Gastrocnemius medialis (tissue), 4 donors: ENCODE measurements around the gene PCCA. TPM values are rescaled to one million over a fixed set of nuclear protein-coding genes. Genes with fewer than 3 reads are reported as not detected.

Experiments used
- ATAC-seq, 2 donors: fragments of 150-250 bp; one replicate each; pipeline ENCODE4 v1.9.1; 2016
- DNase-seq, 2 donors: peaks; one replicate each; pipeline ENCODE4 v3.0.0-alpha.2; 2019
- H3K27ac ChIP-seq, 4 donors: fragments of 200-600 bp; sonication (generic); 1 replicate in 1 of 4; 2 replicates in 3 of 4; pipeline ENCODE4 v1.5.1; 2016 to 2018; ENCODE audit warnings: mild to moderate bottlenecking in 2 of 4, moderate library complexity in 1 of 4
- H3K27me3 ChIP-seq, 3 donors: fragments of 200-600 bp; sonication (generic) in 2 of 3; 1 replicate in 1 of 3; 2 replicates in 2 of 3; pipeline versions ENCODE4 v1.5.1 to v1.6.0; 2016 to 2019; ENCODE audit warnings: mild to moderate bottlenecking in 1 of 3, moderate library complexity in 1 of 3
- H3K36me3 ChIP-seq, 2 donors: fragments of 200-600 bp; sonication (generic) in 1 of 2; one replicate each; pipeline ENCODE4 v1.5.1; 2017 to 2018
- H3K4me1 ChIP-seq, 2 donors: fragments of 200-600 bp; sonication (generic) in 1 of 2; one replicate each; pipeline ENCODE4 v1.5.1; 2016 to 2017; ENCODE audit warnings: mild to moderate bottlenecking in 2 of 2
- H3K4me3 ChIP-seq, 4 donors: fragments of 200-600 bp; sonication (generic) in 3 of 4; 1 replicate in 1 of 4; 2 replicates in 3 of 4; pipeline ENCODE4 v1.5.1; 2016 to 2019; ENCODE audit warnings: mild to moderate bottlenecking in 2 of 4
- H3K9me3 ChIP-seq, 3 donors: fragments of 200-600 bp; sonication (generic) in 2 of 3; 1 replicate in 1 of 3; 2 replicates in 2 of 3; pipeline ENCODE4 v1.5.1; 2016 to 2019
- POLR2A ChIP-seq, 2 donors: fragments of 450-650 bp; IDR thresholded peaks; one replicate each; pipeline ENCODE4 v1.6.1; 2017; ENCODE audit warnings: antibody characterized with exemption in 2 of 2, mild to moderate bottlenecking in 2 of 2, moderate library complexity in 2 of 2
- in situ Hi-C, 4 donors: fragments of 200-750 bp; cut with MboI; loops; one replicate each; pipeline versions ENCODE4 v1.15.0 to v1.8.0; 2017; ENCODE audit warnings: low sequenced_read_pairs in 4 of 4
- intact Hi-C: fragments of 100-400 bp; cut with DNase I; formaldehyde crosslinking; loops from one replicate; pipeline ENCODE4 v1.15.1; 2023; ENCODE audit warnings: low total_unique reads
- total RNA-seq, 4 donors: library from RNA; depleted of rRNA; stranded (reverse); fragments of >200 nt; gene quantifications; one replicate each; pipeline versions ENCODE4 v1.1.0 to v1.2.3, GENCODE V29; 2016
- TF ChIP-seq, protein P1 (sequence below), 5 experiments: fragments of 450-650 bp in 3 of 5; fragments of 200-600 bp in 2 of 5; sonication (generic) in 2 of 5; IDR thresholded peaks in 4 of 5; conservative IDR thresholded peaks in 1 of 5; 1 replicate in 4 of 5; 2 replicates in 1 of 5; pipeline ENCODE4 v1.5.1; 2016 to 2019; ENCODE audit warnings: antibody characterized with exemption in 5 of 5, mild to moderate bottlenecking in 3 of 5, moderate library complexity in 3 of 5

The PCCA gene
- total RNA-seq, 4 donors from 2014 or later, result 7.5 to 19.5 (median 10.8) TPM

- no peaks in the 10 kb centered on the region for H3K4me1 ChIP-seq
- H3K27ac ChIP-seq, result no peak overlapping the region
- H3K4me3 ChIP-seq, result no peak overlapping the region
- H3K9me3 ChIP-seq, result no peaks in the 10 kb centered on the region
- in situ Hi-C loops, result no loop called here
- TF ChIP-seq, protein P1, sequence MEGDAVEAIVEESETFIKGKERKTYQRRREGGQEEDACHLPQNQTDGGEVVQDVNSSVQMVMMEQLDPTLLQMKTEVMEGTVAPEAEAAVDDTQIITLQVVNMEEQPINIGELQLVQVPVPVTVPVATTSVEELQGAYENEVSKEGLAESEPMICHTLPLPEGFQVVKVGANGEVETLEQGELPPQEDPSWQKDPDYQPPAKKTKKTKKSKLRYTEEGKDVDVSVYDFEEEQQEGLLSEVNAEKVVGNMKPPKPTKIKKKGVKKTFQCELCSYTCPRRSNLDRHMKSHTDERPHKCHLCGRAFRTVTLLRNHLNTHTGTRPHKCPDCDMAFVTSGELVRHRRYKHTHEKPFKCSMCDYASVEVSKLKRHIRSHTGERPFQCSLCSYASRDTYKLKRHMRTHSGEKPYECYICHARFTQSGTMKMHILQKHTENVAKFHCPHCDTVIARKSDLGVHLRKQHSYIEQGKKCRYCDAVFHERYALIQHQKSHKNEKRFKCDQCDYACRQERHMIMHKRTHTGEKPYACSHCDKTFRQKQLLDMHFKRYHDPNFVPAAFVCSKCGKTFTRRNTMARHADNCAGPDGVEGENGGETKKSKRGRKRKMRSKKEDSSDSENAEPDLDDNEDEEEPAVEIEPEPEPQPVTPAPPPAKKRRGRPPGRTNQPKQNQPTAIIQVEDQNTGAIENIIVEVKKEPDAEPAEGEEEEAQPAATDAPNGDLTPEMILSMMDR (IDR thresholded peaks at IDR 0.05 in 4 of 5, conservative IDR thresholded peaks at IDR 0.05 in 1 of 5), result no peak
- TF ChIP-seq POLR2A (IDR thresholded peaks at IDR 0.05), result no peak
- intact Hi-C loops, result no loop called here
- no peaks in the 10 kb centered on the region for H3K27me3 ChIP-seq
- ATAC-seq (no peak), DNase-seq (no peak)
- no peaks in the 10 kb centered on the region for H3K36me3 ChIP-seq
Observed at GRCh38 chr13:100364591-100364990, 275.7 kb downstream of the PCCA start.

GRCh38 chr13:100365680-100366079 lies 276.8 kb downstream of the PCCA start:
- intact Hi-C loops (no loop called here), in situ Hi-C loops (no loop called here)
- no peak for TF ChIP-seq POLR2A (IDR thresholded peaks at IDR 0.05)
- TF ChIP-seq, protein P1 (IDR thresholded peaks at IDR 0.05 in 4 of 5, conservative IDR thresholded peaks at IDR 0.05 in 1 of 5), result no peak
- Histone ChIP-seq H3K36me3 (no peaks in the 10 kb centered on the region), H3K4me1 (no peaks in the 10 kb centered on the region), H3K27me3 (no peaks in the 10 kb centered on the region), H3K4me3 (no peak overlapping the region), H3K27ac (no peak overlapping the region), H3K9me3 (no peaks in the 10 kb centered on the region)
- no peak for DNase-seq
- ATAC-seq, result no peak

GRCh38 chr13:100378533-100378932 lies 289.6 kb downstream of the PCCA start:
- no peaks in the 10 kb centered on the region for H3K36me3 ChIP-seq
- H3K27me3 ChIP-seq, result no peaks in the 10 kb centered on the region
- intact Hi-C loops (no loop called here), in situ Hi-C loops (no loop called here)
- no peaks in the 10 kb centered on the region for H3K4me1 ChIP-seq
- no peak for TF ChIP-seq POLR2A (IDR thresholded peaks at IDR 0.05)
- TF ChIP-seq, protein P1 (IDR thresholded peaks at IDR 0.05 in 4 of 5, conservative IDR thresholded peaks at IDR 0.05 in 1 of 5), result no peak
- H3K4me3 ChIP-seq, result no peak overlapping the region
- peaks cover 0 to 3% (median 0%) of the 10 kb centered on the region in 3 donors for H3K9me3 ChIP-seq
- no peak for ATAC-seq
- no peak for DNase-seq
- H3K27ac ChIP-seq, result no peak overlapping the region

- Histone ChIP-seq H3K36me3 (peaks cover 0 to 4% of the 10 kb centered on the region in 2 donors), H3K27ac (no peak overlapping the region), H3K9me3 (no peaks in the 10 kb centered on the region), H3K4me3 (no peak overlapping the region), H3K27me3 (no peaks in the 10 kb centered on the region), H3K4me1 (no peaks in the 10 kb centered on the region)
- TF ChIP-seq, protein P1 (IDR thresholded peaks at IDR 0.05 in 4 of 5, conservative IDR thresholded peaks at IDR 0.05 in 1 of 5), result no peak
- TF ChIP-seq POLR2A (IDR thresholded peaks at IDR 0.05), result no peak
- in situ Hi-C loops, result no loop called here
- ATAC-seq (no peak), DNase-seq (no peak)
- intact Hi-C loops, result no loop called here
Observed at GRCh38 chr13:100381595-100382224, 292.8 kb downstream of the PCCA start.

GRCh38 chr13:100382785-100383184 lies 293.9 kb downstream of the PCCA start:
- no peak overlapping the region for H3K27ac ChIP-seq
- TF ChIP-seq, protein P1 (IDR thresholded peaks at IDR 0.05 in 4 of 5, conservative IDR thresholded peaks at IDR 0.05 in 1 of 5), result no peak
- no peak for TF ChIP-seq POLR2A (IDR thresholded peaks at IDR 0.05)
- DNase-seq (no peak), ATAC-seq (no peak)
- in situ Hi-C loops, result no loop called here
- peaks cover 0 to 4% of the 10 kb centered on the region in 2 donors for H3K36me3 ChIP-seq
- no peaks in the 10 kb centered on the region for H3K4me1 ChIP-seq
- no peaks in the 10 kb centered on the region for H3K27me3 ChIP-seq
- no peaks in the 10 kb centered on the region for H3K9me3 ChIP-seq
- H3K4me3 ChIP-seq, result no peak overlapping the region
- intact Hi-C loops, result no loop called here
